Activated CD4-positive, alpha-beta T cell treated with anti-CD3 and anti-CD28 coated beads for 36 hours (primary cell): ENCODE data around the gene ABCC3. TPM values are rescaled to one million over a fixed set of nuclear protein-coding genes. Genes with fewer than 3 reads are reported as not detected.
"Not testable (repeated sequence)": the region's sequence is repeated elsewhere in the genome, so short reads cannot be mapped to it uniquely, and the experiment has no call there.

Experiments
- ATAC-seq: fragments of 200-7000 bp; cut with Tn5 transposase; one replicate; pipeline ENCODE4 v1.10.0; 2021; ENCODE audit warnings: mild to moderate bottlenecking, moderate library complexity
- CTCF ChIA-PET: fragments of 350-600 bp; sonication (Branson Sonifier 250); formaldehyde crosslinking; loops from one replicate; lab custom pipeline; 2021; ENCODE audit warnings: antibody characterized with exemption; lab: Charles Lee
- POLR2A ChIA-PET: fragments of 350-600 bp; sonication (Branson Sonifier 250); formaldehyde crosslinking; loops from one replicate; lab custom pipeline; 2021; ENCODE audit warnings: antibody characterized with exemption, inconsistent platforms; lab: Charles Lee
- DNase-seq: peaks from one replicate; pipeline ENCODE4 v3.0.0-alpha.2; 2020
- H3K27ac Mint-ChIP-seq: one replicate; pipeline ENCODE4 v1.8.0; 2021; ENCODE audit warnings: mixed read lengths
- H3K27me3 Mint-ChIP-seq: one replicate; pipeline ENCODE4 v1.8.0; 2021; ENCODE audit warnings: mixed read lengths
- H3K36me3 Mint-ChIP-seq: one replicate; pipeline ENCODE4 v1.8.0; 2021; ENCODE audit warnings: low read depth, mixed read lengths
- H3K4me1 Mint-ChIP-seq: one replicate; pipeline ENCODE4 v1.8.0; 2021; ENCODE audit warnings: mixed read lengths
- H3K4me3 Mint-ChIP-seq: one replicate; pipeline ENCODE4 v1.8.0; 2021; ENCODE audit warnings: mild to moderate bottlenecking, moderate library complexity, mixed read lengths
- H3K9me3 Mint-ChIP-seq: one replicate; pipeline ENCODE4 v1.8.0; 2021; ENCODE audit warnings: low read depth, mixed read lengths
- intact Hi-C, 2 experiments: fragments of 100-400 bp; cut with DNase I in 1 of 2; cut with micrococcal nuclease in 1 of 2; formaldehyde crosslinking; loops; one replicate each; pipeline versions ENCODE4 v1.14.2 to v1.15.1; 2022 to 2024; cut with DNase I, micrococcal nuclease
- total RNA-seq, 2 experiments: library from RNA; stranded (reverse); gene quantifications; one replicate each; pipeline ENCODE4 v1.2.3, GENCODE V29; 2021

ABCC3 gene
- total RNA-seq, 2 experiments from 2014 or later, result not detected

DNA sequence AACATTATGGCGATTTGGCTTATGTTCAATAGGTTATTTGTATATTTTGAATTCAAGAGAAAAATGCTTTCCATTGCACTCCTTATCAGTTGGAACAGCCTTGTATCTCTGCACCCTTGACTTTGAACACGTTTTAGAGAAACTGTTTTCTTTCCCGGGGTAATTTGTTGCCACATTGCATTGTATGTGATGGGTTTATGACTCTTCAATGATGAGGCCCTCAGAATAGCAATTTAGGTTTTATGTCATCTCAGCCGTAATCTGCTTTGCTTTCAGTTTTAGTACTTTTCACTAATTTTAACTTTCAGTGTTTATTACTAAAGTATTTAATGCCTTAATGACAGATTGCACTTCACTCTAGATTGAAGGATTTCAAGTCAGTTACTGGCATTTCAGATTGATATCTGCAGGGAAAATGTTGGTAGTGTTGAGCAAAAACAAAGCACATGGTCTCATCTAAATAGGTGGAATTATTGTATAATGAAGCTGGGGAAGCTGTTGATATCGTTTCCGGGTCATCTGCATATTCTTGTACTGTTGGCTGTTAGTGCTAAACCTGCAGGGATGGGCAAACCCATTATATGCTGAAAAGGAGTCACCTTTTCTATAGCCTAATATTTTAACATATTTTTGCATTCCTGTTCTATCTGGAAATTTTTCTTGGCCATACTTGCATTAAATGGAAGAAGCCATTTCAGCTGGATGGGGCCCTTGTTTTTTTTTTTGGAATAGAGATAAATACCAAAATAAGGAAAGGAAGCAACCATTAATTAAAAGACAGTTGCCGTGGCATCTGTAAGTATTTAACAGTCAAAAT is 86.7 kb downstream of the ABCC3 start:
- DNase-seq (no peak), ATAC-seq (peak; percentile 21)
- Mint-ChIP-seq H3K4me3 (peak overlapping the region; percentile 87), H3K27me3 (no peaks in the 10 kb centered on the region), H3K36me3 (peaks cover 29% of the 10 kb centered on the region), H3K27ac (peak overlapping the region; percentile 99), H3K4me1 (peaks cover 35% of the 10 kb centered on the region), H3K9me3 (no peaks in the 10 kb centered on the region)
- intact Hi-C loops, result loop anchor here (2.0 to 10.0 kb wide), 3 partner anchors 15 to 541 kb away; partner anchors contain the start of genes MBTD1 (in 1 of the 2), SPAG9 (in 1 of the 2) and UTP18 (in 1 of the 2)
- CTCF ChIA-PET, result no interaction called here
- POLR2A ChIA-PET, result no interaction called here

- ChIA-PET CTCF (interaction anchor here (1.0 kb wide), 1 partner anchor 13 kb away, joined by 3 read pairs; no protein-coding TSS in a partner anchor), POLR2A (interaction anchor here (0.8 kb wide), 1 partner anchor 95 kb away, joined by 4 read pairs; no protein-coding TSS in a partner anchor)
- DNase-seq (no peak), ATAC-seq (no peak)
- Mint-ChIP-seq H3K4me3 (peak overlapping the region; percentile 18), H3K36me3 (peaks cover 36% of the 10 kb centered on the region), H3K27ac (peak overlapping the region; percentile 38), H3K9me3 (no peaks in the 10 kb centered on the region), H3K27me3 (no peaks in the 10 kb centered on the region), H3K4me1 (peaks cover 43% of the 10 kb centered on the region)
- intact Hi-C loops, result loop anchor here (5.0 to 10.0 kb wide), 2 partner anchors 402 to 540 kb away; partner anchors contain the start of genes MBTD1 (in 1 of the 2), SPAG9 (in 1 of the 2) and UTP18 (in 1 of the 2)
These were observed 88.1 kb downstream of the ABCC3 start for GRCh38 chr17:50722746-50723145.

DNA sequence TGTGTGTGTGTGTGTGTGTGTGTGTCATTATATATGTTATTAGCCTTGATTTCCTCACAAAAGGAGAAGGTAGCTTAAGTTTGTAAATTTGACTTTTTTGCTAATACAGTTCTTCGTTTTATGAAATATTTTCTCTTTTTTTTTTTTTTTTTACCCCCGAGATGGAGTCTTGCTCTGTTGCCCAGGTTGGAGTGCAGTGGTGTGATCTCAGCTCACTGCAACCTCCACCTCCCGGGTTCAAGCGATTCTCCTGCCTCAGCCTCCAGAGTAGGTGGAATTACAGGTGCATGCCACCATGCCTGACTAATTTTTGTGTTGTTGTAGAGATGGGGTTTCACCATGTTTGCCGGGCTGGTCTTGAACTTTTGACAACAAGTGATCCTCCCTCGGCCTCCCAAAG is 89.9 kb downstream of the ABCC3 start:
- H3K9me3 Mint-ChIP-seq, H3K4me3 Mint-ChIP-seq, H3K27ac Mint-ChIP-seq, H3K27me3 Mint-ChIP-seq, DNase-seq, ATAC-seq: not testable (repeated sequence)
- intact Hi-C loops, result loop anchor here (5.0 to 10.0 kb wide), 2 partner anchors 400 to 538 kb away; partner anchors contain the start of genes MBTD1 (in 1 of the 2), SPAG9 (in 1 of the 2) and UTP18 (in 1 of the 2)
- H3K4me1 Mint-ChIP-seq, result peaks cover 58% of the 10 kb centered on the region
- ChIA-PET POLR2A (interaction anchor here (0.8 kb wide), 1 partner anchor 9 kb away, joined by 4 read pairs; no protein-coding TSS in a partner anchor), CTCF (interaction anchor here (0.6 kb wide), 1 partner anchor 40 kb away, joined by 3 read pairs; no protein-coding TSS in a partner anchor)
- peaks cover 36% of the 10 kb centered on the region for H3K36me3 Mint-ChIP-seq

DNA sequence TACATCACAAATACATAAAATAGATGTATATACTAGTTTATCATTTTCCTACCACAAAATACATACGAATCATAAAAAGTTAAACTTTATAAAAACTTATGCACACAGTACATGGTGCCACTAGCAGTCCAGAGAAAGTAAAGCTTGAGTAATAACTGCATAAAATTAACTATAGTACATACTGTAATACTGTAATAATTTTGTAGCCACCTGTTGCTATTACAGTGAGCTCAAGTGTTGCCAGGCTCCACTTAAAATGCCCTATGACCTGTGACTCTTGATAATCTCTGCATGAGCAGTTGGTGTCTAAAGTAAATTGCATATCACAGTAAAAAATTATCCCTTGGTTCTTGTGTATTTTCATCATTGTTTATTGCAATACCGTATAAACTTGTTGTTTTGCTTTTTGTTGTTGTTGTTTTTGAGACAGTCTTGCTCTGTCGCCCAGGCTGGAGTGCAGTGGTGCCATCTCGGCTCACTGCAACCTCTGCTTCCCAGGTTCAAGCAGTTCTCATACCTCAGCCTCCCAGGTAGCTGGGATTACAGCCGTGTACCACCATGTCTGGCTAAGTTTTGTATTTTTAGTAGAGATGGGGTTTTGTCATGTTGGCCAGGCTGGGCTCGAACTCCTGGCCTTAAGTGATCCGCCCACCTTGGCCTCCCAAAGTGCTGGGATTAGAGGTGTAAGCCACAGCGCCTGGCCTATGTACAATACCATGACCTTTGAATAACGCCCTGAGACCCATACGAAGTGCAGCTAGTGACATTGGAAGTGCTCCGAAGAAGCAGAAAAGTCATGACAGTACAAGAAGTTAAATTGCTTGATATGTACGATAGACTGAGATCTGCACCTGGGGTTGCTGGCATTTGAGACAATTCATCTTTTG is 91.3 kb downstream of the ABCC3 start:
- ChIA-PET CTCF (interaction anchor here (1.0 to 1.4 kb wide), 4 partner anchors 12 to 329 kb away, joined by 3 to 4 read pairs (median 4); partner anchors contain the start of gene LRRC59), POLR2A (interaction anchor here (0.6 to 1.6 kb wide), 4 partner anchors 8 to 361 kb away, joined by 3 to 7 read pairs (median 4); no protein-coding TSS in a partner anchor)
- H3K9me3 Mint-ChIP-seq, result no peaks in the 10 kb centered on the region
- intact Hi-C loops, result loop anchor here in 1 of 2 experiments (10.0 kb wide), 1 partner anchor 399 kb away; the partner anchor contains the start of gene SPAG9
- no peak overlapping the region for H3K27ac Mint-ChIP-seq
- ATAC-seq (no peak), DNase-seq (no peak)
- peaks cover 60% of the 10 kb centered on the region for H3K4me1 Mint-ChIP-seq
- no peaks in the 10 kb centered on the region for H3K27me3 Mint-ChIP-seq
- H3K36me3 Mint-ChIP-seq, result peaks cover 26% of the 10 kb centered on the region
- H3K4me3 Mint-ChIP-seq, result no peak overlapping the region

GRCh38 chr17:50728112-50728429 is 93.4 kb downstream of the ABCC3 start:
- Mint-ChIP-seq H3K36me3 (peaks cover 18% of the 10 kb centered on the region), H3K4me3 (no peak overlapping the region), H3K27ac (peak overlapping the region; percentile 75), H3K9me3 (no peaks in the 10 kb centered on the region), H3K27me3 (no peaks in the 10 kb centered on the region), H3K4me1 (peaks cover 61% of the 10 kb centered on the region)
- no peak for DNase-seq
- POLR2A ChIA-PET, result no interaction called here
- CTCF ChIA-PET, result interaction anchor here (0.6 to 1.3 kb wide), 4 partner anchors 170 to 1080 kb away, joined by 3 read pairs; no protein-coding TSS in a partner anchor
- intact Hi-C loops, result loop anchor here in 1 of 2 experiments (10.0 kb wide), 1 partner anchor 397 kb away; the partner anchor contains the start of gene SPAG9
- no peak for ATAC-seq

- CTCF ChIA-PET, result interaction anchor here (0.6 kb wide), 1 partner anchor 1265 kb away, joined by 3 read pairs; no protein-coding TSS in a partner anchor
- ATAC-seq (peak; percentile 64), DNase-seq (no peak)
- no peaks in the 10 kb centered on the region for H3K27me3 Mint-ChIP-seq
- peak overlapping the region; percentile 26 for H3K27ac Mint-ChIP-seq
- H3K9me3 Mint-ChIP-seq, result no peaks in the 10 kb centered on the region
- H3K4me3 Mint-ChIP-seq, result no peak overlapping the region
- intact Hi-C loops, result loop anchor here in 1 of 2 experiments (10.0 kb wide), 1 partner anchor 396 kb away; the partner anchor contains the start of gene SPAG9
- H3K36me3 Mint-ChIP-seq, result peaks cover 18% of the 10 kb centered on the region
- POLR2A ChIA-PET, result no interaction called here
- peaks cover 57% of the 10 kb centered on the region for H3K4me1 Mint-ChIP-seq
These were observed 94.4 kb downstream of the ABCC3 start for GRCh38 chr17:50728881-50729765.

- peaks cover 63% of the 10 kb centered on the region for H3K4me1 Mint-ChIP-seq
- peak overlapping the region; percentile 52 for H3K27ac Mint-ChIP-seq
- peaks cover 22% of the 10 kb centered on the region for H3K36me3 Mint-ChIP-seq
- H3K9me3 Mint-ChIP-seq, result no peaks in the 10 kb centered on the region
- H3K4me3 Mint-ChIP-seq, result no peak overlapping the region
- ChIA-PET POLR2A (no interaction called here), CTCF (interaction anchor here (1.0 to 1.3 kb wide), 2 partner anchors 13 to 45 kb away, joined by 3 read pairs; no protein-coding TSS in a partner anchor)
- H3K27me3 Mint-ChIP-seq, result no peaks in the 10 kb centered on the region
- intact Hi-C loops, result no loop called here
- DNase-seq (no peak), ATAC-seq (no peak)
These were observed 97.1 kb downstream of the ABCC3 start for GRCh38 chr17:50731575-50732460.

DNA sequence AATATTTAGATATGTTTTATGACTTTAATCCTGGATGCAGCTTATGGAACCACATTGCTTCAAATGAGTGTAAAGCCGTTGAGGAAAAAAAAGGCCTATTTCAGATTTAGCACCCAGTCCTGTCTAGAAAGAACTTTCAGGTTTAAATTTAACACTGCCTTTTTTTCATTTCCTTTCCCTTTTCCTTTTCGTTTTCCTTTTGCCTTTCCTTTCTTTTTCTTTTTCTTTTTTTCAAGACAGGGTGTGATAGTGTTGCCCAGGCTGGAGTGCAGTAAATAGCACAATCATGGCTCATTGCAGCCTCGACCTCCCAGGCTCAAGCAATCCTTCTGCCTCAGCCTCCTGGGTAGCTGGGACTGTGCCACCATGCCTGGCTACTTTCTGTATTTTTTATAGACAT is 100.6 kb downstream of the ABCC3 start:
- ChIA-PET POLR2A (interaction anchor here (0.7 kb wide), 1 partner anchor 176 kb away, joined by 3 read pairs; no protein-coding TSS in a partner anchor), CTCF (interaction anchor here (0.7 kb wide), 1 partner anchor 28 kb away, joined by 3 read pairs; no protein-coding TSS in a partner anchor)
- no peaks in the 10 kb centered on the region for H3K9me3 Mint-ChIP-seq
- no peak for DNase-seq
- H3K36me3 Mint-ChIP-seq, result peaks cover 34% of the 10 kb centered on the region
- no peak for ATAC-seq
- intact Hi-C loops, result no loop called here
- H3K4me3 Mint-ChIP-seq, result no peak overlapping the region
- H3K27ac Mint-ChIP-seq, result peak overlapping the region; percentile 47
- H3K27me3 Mint-ChIP-seq, result no peaks in the 10 kb centered on the region
- peaks cover 69% of the 10 kb centered on the region for H3K4me1 Mint-ChIP-seq

DNA sequence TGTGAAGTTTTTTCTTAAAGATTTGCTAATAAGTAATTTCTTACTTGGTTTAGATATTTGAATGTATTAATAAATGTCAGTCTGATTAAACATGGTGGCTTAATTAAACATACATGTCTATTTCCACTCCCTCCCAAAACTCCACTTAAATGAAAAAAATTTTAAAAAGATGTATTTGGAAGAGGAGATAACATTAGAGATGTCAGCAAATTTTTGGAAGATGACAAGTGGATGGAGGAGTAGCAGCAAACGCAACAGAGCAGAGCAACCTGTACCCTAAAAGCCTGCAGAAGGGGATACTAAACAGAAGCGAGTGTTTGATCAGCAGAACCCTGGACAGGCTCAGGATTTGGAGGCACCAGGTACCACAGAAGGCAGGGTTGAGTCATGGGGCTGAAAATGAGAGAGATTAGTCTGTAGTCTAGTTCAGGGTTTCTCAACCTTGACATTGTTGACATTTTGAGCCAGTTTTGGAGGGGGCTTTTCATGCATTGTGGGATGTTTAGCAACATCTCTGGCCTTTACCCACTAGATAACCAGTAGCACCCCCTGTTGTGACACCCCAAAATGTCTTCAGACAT is 102.5 kb downstream of the ABCC3 start:
- H3K27me3 Mint-ChIP-seq, result no peaks in the 10 kb centered on the region
- intact Hi-C loops, result loop anchor here in 1 of 2 experiments (2.0 kb wide), 1 partner anchor 16 kb away; no protein-coding TSS in a partner anchor
- peak; percentile 88 for ATAC-seq

More for the DNA sequence above, 102.5 kb downstream of the ABCC3 start:
- Mint-ChIP-seq H3K36me3 (peaks cover 42% of the 10 kb centered on the region), H3K27ac (peak overlapping the region; percentile 9), H3K9me3 (no peaks in the 10 kb centered on the region), H3K4me3 (no peak overlapping the region), H3K4me1 (peaks cover 56% of the 10 kb centered on the region)
- peak; percentile 44 for DNase-seq
- CTCF ChIA-PET, result no interaction called here
- POLR2A ChIA-PET, result no interaction called here
